GM10248 (cell line): ENCODE data around the gene YARS1.
A peak's percentile ranks its signal among the peaks of the same experiment; 100 is the strongest.

Experiments
- CTCF ChIA-PET: fragments of 300-600 bp; sonication (Branson Sonifier 250); formaldehyde crosslinking; extraction: SDS; loops from one replicate; lab custom pipeline; 2021; ENCODE audit warnings: antibody characterized with exemption; lab: Yijun Ruan, JAX
- POLR2A ChIA-PET: fragments of 350-650 bp; sonication (Branson Sonifier 250); formaldehyde crosslinking; extraction: SDS; loops from one replicate; lab custom pipeline; 2020; ENCODE audit warnings: antibody characterized with exemption; lab: Yijun Ruan, JAX
- DNase-seq: peaks from one replicate; pipeline ENCODE4 v3.0.0; 2012; ENCODE audit errors: extremely low spot score
- TF ChIP-seq, protein P1 (sequence below): IDR thresholded peaks from 2 replicates; pipeline ENCODE4 v1.5.1; 2012; ENCODE audit warnings: mild to moderate bottlenecking, low read depth; ENCODE audit errors: extremely low read depth, missing control alignments, control extremely low read depth

The YARS1 gene

GRCh38 chr1:32817159-32817814 lies at the start of gene YARS1, which contains the start of gene S100PBP:
Gene YARS1, minus strand, starts transcription at chr1:32817358. Its CDS starts 114 bp downstream, at chr1:32817244.
Gene S100PBP, plus strand, starts transcription at chr1:32817653. Its CDS starts 8,447 bp downstream, at chr1:32826100.
- TF ChIP-seq, protein P1, sequence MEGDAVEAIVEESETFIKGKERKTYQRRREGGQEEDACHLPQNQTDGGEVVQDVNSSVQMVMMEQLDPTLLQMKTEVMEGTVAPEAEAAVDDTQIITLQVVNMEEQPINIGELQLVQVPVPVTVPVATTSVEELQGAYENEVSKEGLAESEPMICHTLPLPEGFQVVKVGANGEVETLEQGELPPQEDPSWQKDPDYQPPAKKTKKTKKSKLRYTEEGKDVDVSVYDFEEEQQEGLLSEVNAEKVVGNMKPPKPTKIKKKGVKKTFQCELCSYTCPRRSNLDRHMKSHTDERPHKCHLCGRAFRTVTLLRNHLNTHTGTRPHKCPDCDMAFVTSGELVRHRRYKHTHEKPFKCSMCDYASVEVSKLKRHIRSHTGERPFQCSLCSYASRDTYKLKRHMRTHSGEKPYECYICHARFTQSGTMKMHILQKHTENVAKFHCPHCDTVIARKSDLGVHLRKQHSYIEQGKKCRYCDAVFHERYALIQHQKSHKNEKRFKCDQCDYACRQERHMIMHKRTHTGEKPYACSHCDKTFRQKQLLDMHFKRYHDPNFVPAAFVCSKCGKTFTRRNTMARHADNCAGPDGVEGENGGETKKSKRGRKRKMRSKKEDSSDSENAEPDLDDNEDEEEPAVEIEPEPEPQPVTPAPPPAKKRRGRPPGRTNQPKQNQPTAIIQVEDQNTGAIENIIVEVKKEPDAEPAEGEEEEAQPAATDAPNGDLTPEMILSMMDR = no peak
- ChIA-PET CTCF (interaction anchor here (1.2 to 2.3 kb wide), 2 partner anchors 44 to 105 kb away, joined by 3 to 8 read pairs; no protein-coding TSS in a partner anchor), POLR2A (interaction anchor here (0.5 to 1.4 kb wide), 3 partner anchors 42 to 481 kb away, joined by 3 read pairs; partner anchors contain the start of gene MARCKSL1)
- peak; percentile 99 for DNase-seq

DNA sequence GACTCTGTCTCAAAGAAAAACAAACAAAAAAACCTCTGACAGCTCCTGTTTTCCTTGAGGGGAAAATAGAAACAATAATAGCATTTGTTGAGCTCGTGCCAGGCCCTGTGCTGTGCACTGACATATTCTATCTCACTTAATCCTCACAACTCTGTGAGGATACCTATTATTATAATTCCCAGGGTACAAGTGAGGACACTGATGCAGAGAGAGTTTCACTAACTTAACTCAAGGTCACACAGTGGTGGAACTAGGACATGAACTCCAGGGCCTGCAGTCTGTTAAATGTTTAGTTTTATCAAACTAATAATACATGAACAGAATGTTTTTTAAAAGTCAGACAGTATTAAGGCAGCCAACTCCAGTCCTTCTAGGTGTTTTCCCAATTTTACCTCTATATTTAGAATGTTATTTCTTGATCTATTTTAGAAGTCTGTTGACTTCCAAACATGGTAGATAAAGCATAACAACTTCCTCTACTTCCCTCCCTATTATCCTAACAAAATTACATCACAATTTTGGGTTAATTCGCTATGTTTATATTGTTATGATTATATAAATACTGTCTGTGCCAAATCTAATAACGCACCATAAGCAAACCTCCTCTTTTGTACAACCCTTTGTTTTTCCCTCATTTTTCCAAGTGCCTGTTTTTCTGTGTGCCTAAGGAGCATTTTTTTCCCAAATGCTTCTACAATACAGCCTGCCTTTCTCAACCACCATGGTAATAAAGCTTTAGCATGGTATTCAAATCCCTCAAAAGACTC lies 48.7 kb upstream of the YARS1 start:
- TF ChIP-seq, protein P1 = no peak
- ChIA-PET CTCF (interaction anchor here (0.8 to 2.8 kb wide), 2 partner anchors 10 to 221 kb away, joined by 3 to 19 read pairs; no protein-coding TSS in a partner anchor), POLR2A (no interaction called here)
- DNase-seq = no peak

- DNase-seq = no peak
- TF ChIP-seq, protein P1 = no peak
- ChIA-PET CTCF (interaction anchor here (1.9 to 5.6 kb wide), 2 partner anchors 8 to 12 kb away, joined by 15 to 35 read pairs; no protein-coding TSS in a partner anchor), POLR2A (no interaction called here)
These were observed 47.3 kb upstream of the YARS1 start for GRCh38 chr1:32864375-32865019.

DNA sequence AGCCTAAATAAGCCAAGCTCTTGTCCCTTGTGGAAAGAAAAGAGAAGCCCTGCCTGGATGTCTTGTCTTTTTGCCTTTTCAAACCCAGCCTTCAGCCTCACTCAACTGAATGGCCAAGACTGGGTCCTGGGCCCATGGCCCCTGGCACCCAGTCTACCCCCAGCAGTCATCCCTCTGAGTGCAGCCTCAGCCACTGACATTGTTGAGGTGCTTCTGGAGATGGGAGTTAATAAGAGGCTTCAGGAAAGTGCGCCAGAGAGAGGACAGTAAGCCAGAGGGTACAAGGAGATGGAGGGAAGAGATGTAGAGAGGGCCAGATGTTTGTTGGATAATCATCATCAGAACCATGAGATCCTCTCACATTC lies 46.7 kb upstream of the YARS1 start:
- ChIA-PET CTCF (interaction anchor here (1.9 to 5.6 kb wide), 2 partner anchors 8 to 12 kb away, joined by 15 to 35 read pairs; no protein-coding TSS in a partner anchor), POLR2A (no interaction called here)
- TF ChIP-seq, protein P1 = no peak
- no peak for DNase-seq

DNA sequence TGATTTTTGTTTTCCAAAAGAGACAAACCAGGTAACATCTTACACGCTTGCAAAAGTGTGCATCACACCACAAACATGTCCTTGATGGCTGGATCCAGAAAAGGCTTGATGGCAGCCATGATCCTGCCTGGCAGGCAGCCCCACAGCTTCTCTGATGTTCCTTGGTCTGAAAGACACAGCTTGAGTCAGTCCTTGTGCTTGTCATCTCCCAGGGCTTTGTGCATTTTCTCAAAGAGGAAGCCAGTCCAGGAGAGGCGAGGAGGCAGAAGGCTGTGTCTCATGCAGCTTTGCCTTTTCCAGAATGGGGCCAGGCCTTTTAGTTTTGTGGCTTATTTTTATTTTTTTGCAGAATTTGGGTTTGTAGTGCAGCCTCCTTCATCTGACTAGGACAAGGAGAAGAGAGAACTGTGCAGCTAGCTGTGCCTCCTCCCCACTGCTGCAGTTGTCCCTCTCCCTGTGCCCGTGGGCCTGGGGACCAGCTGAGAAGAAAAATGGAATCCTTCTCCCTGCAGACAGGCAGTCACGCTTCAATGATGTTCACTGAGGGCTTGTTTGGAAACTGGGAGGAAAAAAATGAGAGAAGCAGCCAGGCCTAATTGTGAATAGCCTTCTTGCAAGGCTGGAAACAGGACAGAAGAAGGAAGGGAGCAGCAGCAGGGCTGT lies 46.2 kb upstream of the YARS1 start:
- ChIA-PET POLR2A (no interaction called here), CTCF (interaction anchor here (1.9 to 5.6 kb wide), 2 partner anchors 9 to 13 kb away, joined by 15 to 35 read pairs; no protein-coding TSS in a partner anchor)
- TF ChIP-seq, protein P1 = no peak

More for the DNA sequence above, 46.2 kb upstream of the YARS1 start:
- no peak for DNase-seq
